NCI-H1092 (cell line): ENCODE data around the gene SH2D6.
"Not testable (repeated sequence)": the region's sequence is repeated elsewhere in the genome, so short reads cannot be mapped to it uniquely, and the experiment has no call there.

Experiments
- DNase-seq: peaks from one replicate; lab custom pipeline; 2025; lab: John Stamatoyannopoulos, UW

Gene SH2D6

DNA sequence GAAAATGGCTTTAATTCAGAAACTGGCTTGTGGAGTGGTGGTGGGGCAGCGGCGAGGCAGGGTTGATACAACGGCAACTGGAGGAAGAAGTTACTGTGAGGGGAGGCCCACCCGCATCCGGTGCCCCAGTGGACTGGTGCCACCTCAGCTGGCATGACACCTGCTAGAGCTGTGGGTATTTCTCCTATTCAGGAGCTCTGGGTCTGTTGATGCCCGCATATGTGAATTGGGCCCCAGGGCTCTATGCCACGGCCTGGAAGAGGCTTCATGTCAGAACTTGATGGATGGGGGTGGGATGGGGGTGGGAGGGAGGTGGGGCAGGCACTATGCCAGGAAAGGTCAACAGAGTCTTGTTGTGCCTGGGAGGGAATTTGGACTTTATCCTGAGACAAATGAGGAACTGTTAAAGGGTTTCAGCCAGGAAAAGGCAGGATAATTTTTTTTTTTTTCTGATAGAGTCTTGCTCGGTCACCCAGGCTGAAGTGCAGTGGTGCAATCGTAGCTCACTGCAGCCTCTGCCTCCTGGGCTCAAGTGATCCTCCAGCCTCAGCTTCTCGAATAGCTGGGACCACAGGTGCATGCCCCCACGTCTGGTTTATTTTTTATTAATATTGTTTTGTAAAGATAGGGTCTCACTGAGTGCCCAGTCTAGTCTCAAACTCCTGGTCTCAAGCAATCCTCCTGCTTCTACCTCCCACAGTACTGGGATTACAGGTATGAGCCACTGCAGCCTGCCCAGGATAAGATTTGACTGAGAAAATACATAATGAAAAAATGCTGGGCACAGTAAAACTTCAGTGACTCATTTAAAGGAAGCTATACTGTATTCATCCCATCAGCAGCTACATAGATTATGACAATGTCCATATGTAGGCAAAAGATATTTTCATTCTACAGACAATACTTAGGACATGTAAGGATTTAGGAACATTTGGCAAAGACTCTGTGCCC is 52.6 kb downstream of the SH2D6 start:
- DNase-seq = no peak

DNA sequence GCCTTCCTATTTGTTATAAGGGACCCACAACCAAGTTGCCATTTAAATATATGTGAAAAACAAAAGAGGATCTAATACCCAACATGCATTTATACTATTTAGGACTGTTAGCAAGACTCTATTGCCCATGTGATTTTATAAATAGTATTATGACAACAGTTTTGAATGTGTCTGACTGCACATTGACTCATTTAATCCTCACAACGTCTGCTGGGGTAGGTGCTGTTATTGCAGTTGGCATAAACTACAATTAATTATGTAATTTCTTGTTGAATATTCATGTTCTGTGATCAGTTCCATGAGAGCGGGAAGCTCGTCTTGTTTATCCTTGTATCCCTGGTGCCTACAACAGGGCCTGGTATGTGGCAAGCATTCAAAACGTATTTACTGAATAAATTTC is 53.7 kb downstream of the SH2D6 start:
- DNase-seq = no peak

DNA sequence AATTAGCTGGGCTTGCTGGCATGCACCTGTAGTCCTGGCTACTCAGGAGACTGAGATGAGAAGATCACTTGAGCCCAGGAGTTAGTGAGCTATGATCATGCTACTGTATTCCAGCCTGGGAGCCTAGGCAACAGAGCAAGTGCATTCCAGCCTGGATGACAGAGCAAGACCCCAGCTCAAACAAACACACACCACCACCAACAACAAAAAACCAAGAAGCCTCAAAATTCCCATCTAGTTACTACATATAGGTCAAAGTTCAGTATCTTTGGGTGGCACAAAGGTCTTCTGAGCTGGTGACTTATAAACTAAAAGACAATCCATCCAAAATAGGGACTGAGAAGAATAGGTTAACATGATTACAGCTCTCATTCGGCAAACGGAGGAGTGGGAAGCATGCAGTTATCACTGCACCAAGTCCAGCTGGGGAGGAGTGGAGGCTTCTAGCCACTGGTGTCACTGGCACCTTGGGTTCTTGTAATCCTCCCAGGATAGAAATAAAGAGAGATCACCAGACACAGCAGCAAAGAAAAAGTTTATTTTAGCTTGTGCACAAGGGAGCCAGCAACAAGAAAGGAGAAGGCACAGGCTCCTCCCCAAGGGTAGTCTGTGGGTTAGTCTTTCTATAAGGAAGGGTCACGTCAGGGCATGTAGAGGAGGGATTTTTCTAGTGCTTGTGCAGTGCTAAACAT is 57.4 kb downstream of the SH2D6 start:
- no peak for DNase-seq

DNA sequence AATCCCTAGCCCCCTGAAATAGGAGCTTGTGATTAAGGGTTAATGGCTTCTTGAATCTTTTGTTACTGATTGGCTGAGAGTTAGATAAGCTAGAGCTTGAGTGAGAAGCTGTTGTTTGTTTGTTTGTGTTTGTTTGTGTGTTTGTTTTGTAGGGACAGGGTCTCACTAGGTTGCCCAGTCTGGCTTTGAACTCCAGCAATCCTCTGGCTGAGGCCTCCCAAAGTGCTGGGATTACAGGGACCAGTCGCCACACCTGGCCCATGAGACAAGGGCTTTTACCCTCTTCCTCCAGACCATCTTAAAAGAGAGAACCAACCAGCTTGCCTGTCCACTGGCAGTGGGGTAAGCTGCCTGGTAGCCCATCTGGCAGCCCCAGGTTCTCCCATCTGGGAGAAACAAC is 58.1 kb downstream of the SH2D6 start:
- DNase-seq = no peak

DNA sequence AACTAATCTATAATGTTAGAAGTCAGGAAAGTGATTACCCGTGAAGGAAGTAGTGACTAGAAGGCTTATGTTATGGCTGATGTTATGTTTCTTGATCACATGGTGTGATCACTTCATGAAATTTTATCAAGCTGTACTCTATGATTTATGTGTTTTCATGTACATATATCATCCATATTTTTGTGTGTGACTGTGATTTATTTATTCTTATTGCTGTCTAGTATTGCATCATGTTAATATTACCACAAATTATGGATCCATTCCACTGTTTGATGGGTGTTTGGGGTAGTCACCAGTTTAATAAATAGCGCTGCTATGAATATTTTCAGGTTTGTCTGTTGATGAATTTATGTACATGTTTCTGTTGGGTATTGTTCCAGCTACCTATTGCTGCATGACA is 59.4 kb downstream of the SH2D6 start:
- no peak for DNase-seq

DNA sequence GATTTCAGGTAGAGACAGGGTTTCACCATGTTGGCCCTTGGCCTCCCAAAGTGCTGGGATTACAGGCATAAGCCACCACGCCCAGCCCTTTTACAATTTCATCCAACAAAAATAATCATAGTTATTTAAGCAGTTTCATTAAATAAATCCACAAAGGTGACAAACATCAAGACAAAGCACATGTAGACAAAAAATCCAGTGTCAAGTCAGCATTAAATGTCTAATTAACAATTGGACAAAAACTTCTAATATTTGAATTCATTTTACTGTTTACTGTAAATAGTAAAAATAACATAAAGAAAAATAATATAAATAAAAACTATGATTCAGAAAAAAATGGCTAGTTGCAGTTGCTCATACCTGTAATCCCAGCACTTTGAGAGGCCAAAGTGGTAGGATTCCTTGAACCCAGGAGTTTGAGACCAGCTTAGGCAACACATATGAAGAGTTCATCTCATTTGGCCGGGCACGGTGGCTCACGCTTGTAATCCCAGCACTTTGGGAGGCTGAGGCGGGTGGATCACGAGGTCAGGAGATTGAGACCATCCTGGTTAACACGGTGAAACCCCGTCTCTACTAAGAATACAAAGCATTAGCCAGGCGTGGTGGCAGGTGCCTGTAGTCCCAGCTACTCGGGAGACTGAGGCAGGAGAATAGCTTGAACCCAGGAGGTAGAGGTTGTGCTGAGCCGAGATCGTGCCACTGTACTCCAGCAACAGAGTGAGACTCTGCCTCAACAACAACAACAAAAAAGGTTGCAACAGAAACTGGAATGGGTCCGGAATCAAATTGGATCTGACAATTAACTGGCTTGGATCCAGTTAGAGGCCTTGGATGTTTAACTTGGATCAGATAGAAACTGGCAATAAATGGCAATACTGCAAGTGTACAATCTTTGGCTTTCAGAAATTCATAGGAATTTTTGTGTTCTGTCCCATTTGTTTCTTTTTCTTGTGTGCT is 63.6 kb downstream of the SH2D6 start:
- DNase-seq = no peak

DNA sequence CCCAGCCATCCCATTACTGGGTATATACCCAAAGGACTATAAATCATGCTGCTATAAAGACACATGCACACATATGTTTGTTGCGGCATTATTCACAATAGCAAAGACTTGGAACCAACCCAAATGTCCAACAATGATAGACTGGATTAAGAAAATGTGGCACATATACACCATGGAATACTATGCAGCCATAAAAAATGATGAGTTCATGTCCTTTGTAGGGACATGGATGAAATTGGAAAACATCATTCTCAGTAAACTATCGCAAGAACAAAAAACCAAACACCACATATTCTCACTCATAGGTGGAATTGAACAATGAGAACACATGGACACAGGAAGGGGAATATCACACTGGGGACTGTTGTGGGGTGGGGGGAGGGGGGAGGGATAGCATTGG is 66.1 kb downstream of the SH2D6 start:
- not testable (repeated sequence) for DNase-seq

DNA sequence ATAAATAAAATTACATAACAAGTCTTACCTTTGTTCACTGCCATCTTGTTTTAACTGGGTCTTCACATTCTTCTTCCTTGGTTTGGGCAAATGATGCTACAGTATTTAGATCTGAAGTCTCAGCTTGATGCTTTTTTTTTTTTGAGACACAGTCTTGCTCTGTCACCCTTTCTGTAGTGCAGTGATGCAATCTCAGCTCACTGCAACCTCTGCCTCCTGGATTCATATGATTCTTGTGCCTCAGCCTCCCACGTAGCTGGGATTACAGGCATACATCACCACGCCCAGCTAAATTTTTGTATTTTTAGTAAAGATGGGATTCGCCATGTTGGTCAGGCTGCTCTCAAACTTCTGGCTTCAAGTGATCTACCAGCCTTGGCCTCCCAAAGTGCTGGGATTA is 67.3 kb downstream of the SH2D6 start:
- no peak for DNase-seq
